WTC11 (cell line): Measurements from ENCODE around the gene EEIG2. TPM values are rescaled to one million over a fixed set of nuclear protein-coding genes. Genes with fewer than 3 reads are reported as not detected.

ENCODE experiments used
- ATAC-seq: fragments of 200-7000 bp; cut with Tn5 transposase; 2 replicates; pipeline ENCODE4 v1.10.0; 2021; ENCODE audit warnings: mild to moderate bottlenecking, moderate library complexity
- CTCF ChIA-PET: fragments of 300-600 bp; sonication (Branson Sonifier 250); formaldehyde crosslinking; loops from one replicate; lab custom pipeline; 2021; ENCODE audit warnings: antibody characterized with exemption; lab: Charles Lee
- POLR2A ChIA-PET: fragments of 350-600 bp; sonication (Branson Sonifier 250); formaldehyde crosslinking; loops from one replicate; lab custom pipeline; 2021; ENCODE audit warnings: antibody characterized with exemption; lab: Charles Lee
- DNase-seq: peaks from one replicate; pipeline ENCODE4 v3.0.0; 2021; ENCODE audit warnings: low spot score
- H3K27ac Mint-ChIP-seq: 2 replicates; pipeline ENCODE4 v1.8.0; 2021; ENCODE audit warnings: mixed read lengths
- H3K27me3 Mint-ChIP-seq: 2 replicates; pipeline ENCODE4 v1.8.0; 2021; ENCODE audit warnings: low read depth, mild to moderate bottlenecking, moderate library complexity, mixed read lengths
- H3K36me3 Mint-ChIP-seq: 2 replicates; pipeline ENCODE4 v1.8.0; 2021; ENCODE audit warnings: mixed read lengths
- H3K4me1 Mint-ChIP-seq: 2 replicates; pipeline ENCODE4 v1.8.0; 2022; ENCODE audit warnings: mixed read lengths
- H3K4me3 Mint-ChIP-seq: 2 replicates; pipeline ENCODE4 v1.8.0; 2021; ENCODE audit warnings: mild to moderate bottlenecking, moderate library complexity, mixed read lengths
- H3K9me3 Mint-ChIP-seq: 2 replicates; pipeline ENCODE4 v1.8.0; 2021; ENCODE audit warnings: mixed read lengths
- AFF4 ChIP-seq: sonication (generic); formaldehyde crosslinking; IDR thresholded peaks from 2 replicates; pipeline ENCODE4 v1.8.1; 2023; ENCODE audit warnings: mild to moderate bottlenecking, missing genetic modification reagents, borderline replicate concordance
- ATF2 ChIP-seq: sonication (generic); formaldehyde crosslinking; IDR thresholded peaks from 2 replicates; pipeline ENCODE4 v1.8.1; 2022; ENCODE audit warnings: low read depth, missing genetic modification reagents, borderline replicate concordance
- E2F5 ChIP-seq: sonication (generic); formaldehyde crosslinking; IDR thresholded peaks from 2 replicates; pipeline ENCODE4 v1.8.1; 2022; ENCODE audit warnings: mild to moderate bottlenecking, moderate library complexity, missing genetic modification reagents
- EMX1 ChIP-seq: fragments of 250-450 bp; sonication (Bioruptor Pico); IDR thresholded peaks from 2 replicates; pipeline ENCODE4 v1.8.0; 2021; ENCODE audit warnings: mild to moderate bottlenecking
- IRF1 ChIP-seq: sonication (generic); formaldehyde crosslinking; IDR thresholded peaks from 2 replicates; pipeline ENCODE4 v1.8.0; 2023; ENCODE audit warnings: missing genetic modification reagents
- MXD4 ChIP-seq: fragments of 250-450 bp; sonication (Bioruptor Pico); IDR thresholded peaks from 2 replicates; pipeline ENCODE4 v1.8.0; 2021; ENCODE audit warnings: mild to moderate bottlenecking, moderate library complexity, borderline replicate concordance
- OVOL2 ChIP-seq: fragments of 250-450 bp; sonication (Bioruptor Pico); IDR thresholded peaks from 2 replicates; pipeline ENCODE4 v1.9.0; 2021; ENCODE audit warnings: mild to moderate bottlenecking, borderline replicate concordance
- RELA ChIP-seq: sonication (generic); formaldehyde crosslinking; IDR thresholded peaks from 2 replicates; pipeline ENCODE4 v1.8.1; 2022; ENCODE audit warnings: missing genetic modification reagents, mild to moderate bottlenecking, borderline replicate concordance
- USF1 ChIP-seq: sonication (generic); formaldehyde crosslinking; IDR thresholded peaks from 2 replicates; pipeline ENCODE4 v1.8.0; 2022; ENCODE audit warnings: mild to moderate bottlenecking, missing genetic modification reagents
- USF2 ChIP-seq: sonication (generic); formaldehyde crosslinking; IDR thresholded peaks from 2 replicates; pipeline ENCODE4 v1.8.1; 2023; ENCODE audit warnings: mild to moderate bottlenecking, missing genetic modification reagents, moderate library complexity
- ZBTB21 ChIP-seq: sonication (generic); formaldehyde crosslinking; IDR thresholded peaks from 2 replicates; pipeline ENCODE4 v1.8.1; 2023; ENCODE audit warnings: mild to moderate bottlenecking, missing genetic modification reagents, borderline replicate concordance
- ZMAT4 ChIP-seq: fragments of 250-450 bp; sonication (Bioruptor Pico); IDR thresholded peaks from 2 replicates; pipeline ENCODE4 v1.9.0; 2021; ENCODE audit warnings: mild to moderate bottlenecking
- ZNF416 ChIP-seq: fragments of 250-450 bp; sonication (Bioruptor Pico); IDR thresholded peaks from 2 replicates; pipeline ENCODE4 v1.9.0; 2021; ENCODE audit warnings: mild to moderate bottlenecking, inconsistent platforms
- ZNF423 ChIP-seq: fragments of 250-450 bp; sonication (Bioruptor Pico); IDR thresholded peaks from 2 replicates; pipeline ENCODE4 v2.1.2; 2022; ENCODE audit warnings: mild to moderate bottlenecking, moderate library complexity
- total RNA-seq: library from RNA; stranded (reverse); gene quantifications from 3 replicates; pipeline ENCODE4 v1.2.3, GENCODE V29; 2021

EEIG2 gene
- total RNA-seq, 1 experiment from 2014 or later, result 65.7 TPM

GRCh38 chr1:108572182-108572581, 12.3 kb downstream of the EEIG2 start (continued):
- no peak for TF ChIP-seq USF2 (CRISPR knock-in tag)
- no peak for TF ChIP-seq RELA (CRISPR knock-in tag)
- TF ChIP-seq, all 79 proteins: peak for 0

- no peak overlapping the region for H3K4me3 Mint-ChIP-seq
- TF ChIP-seq EMX1 (CRISPR knock-in tag) (no peak), ZBTB21 (CRISPR knock-in tag) (no peak), ATF2 (CRISPR knock-in tag) (no peak), ZMAT4 (CRISPR knock-in tag) (no peak), MXD4 (CRISPR knock-in tag) (no peak), IRF1 (no peak), OVOL2 (CRISPR knock-in tag) (no peak), ZNF416 (CRISPR knock-in tag) (no peak), USF1 (no peak), E2F5 (CRISPR knock-in tag) (no peak), ZNF423 (CRISPR knock-in tag) (no peak)
- TF ChIP-seq, all 79 proteins: peak for 0
- Mint-ChIP-seq H3K27me3 (no peaks in the 10 kb centered on the region), H3K36me3 (peaks cover 17% of the 10 kb centered on the region), H3K4me1 (peaks cover 5% of the 10 kb centered on the region), H3K27ac (no peak overlapping the region), H3K9me3 (peaks cover 9% of the 10 kb centered on the region)
- DNase-seq, result no peak
- ChIA-PET POLR2A (no interaction called here), CTCF (no interaction called here)
- ATAC-seq, result no peak
Measured at GRCh38 chr1:108573183-108573582, 13.3 kb downstream of the EEIG2 start.

- no peak for ATAC-seq
- ChIA-PET CTCF (no interaction called here), POLR2A (no interaction called here)
Measured at GRCh38 chr1:108574008-108574407, 14.1 kb downstream of the EEIG2 start.

More at GRCh38 chr1:108574008-108574407, 14.1 kb downstream of the EEIG2 start:
- H3K36me3 Mint-ChIP-seq, result peaks cover 20% of the 10 kb centered on the region
- H3K27me3 Mint-ChIP-seq, result no peaks in the 10 kb centered on the region
- H3K4me1 Mint-ChIP-seq, result peaks cover under 1% of the 10 kb centered on the region; the same call in 1 of the 2 replicates
- no peak for DNase-seq
- no peak for TF ChIP-seq AFF4 (CRISPR knock-in tag)
- no peak overlapping the region for H3K27ac Mint-ChIP-seq
- peaks cover 12% of the 10 kb centered on the region for H3K9me3 Mint-ChIP-seq
- H3K4me3 Mint-ChIP-seq, result no peak overlapping the region
